Body of pancreas (tissue), 4 donors: Measurements from ENCODE around the gene SCAMP4.

ENCODE experiments used
- CTCF ChIP-seq, 7 experiments: fragments of 450-650 bp in 4 of 7; fragments of 200-600 bp in 3 of 7; sonication (generic) in 3 of 7; IDR thresholded peaks; one replicate each; pipeline ENCODE4 v1.5.1; 2016 to 2019; ENCODE audit warnings: antibody characterized with exemption in 7 of 7
- POLR2A ChIP-seq, 3 donors: fragments of 450-650 bp; IDR thresholded peaks; one replicate each; pipeline ENCODE4 v1.6.1; 2016; ENCODE audit warnings: antibody characterized with exemption in 3 of 3, mild to moderate bottlenecking in 2 of 3

DNA sequence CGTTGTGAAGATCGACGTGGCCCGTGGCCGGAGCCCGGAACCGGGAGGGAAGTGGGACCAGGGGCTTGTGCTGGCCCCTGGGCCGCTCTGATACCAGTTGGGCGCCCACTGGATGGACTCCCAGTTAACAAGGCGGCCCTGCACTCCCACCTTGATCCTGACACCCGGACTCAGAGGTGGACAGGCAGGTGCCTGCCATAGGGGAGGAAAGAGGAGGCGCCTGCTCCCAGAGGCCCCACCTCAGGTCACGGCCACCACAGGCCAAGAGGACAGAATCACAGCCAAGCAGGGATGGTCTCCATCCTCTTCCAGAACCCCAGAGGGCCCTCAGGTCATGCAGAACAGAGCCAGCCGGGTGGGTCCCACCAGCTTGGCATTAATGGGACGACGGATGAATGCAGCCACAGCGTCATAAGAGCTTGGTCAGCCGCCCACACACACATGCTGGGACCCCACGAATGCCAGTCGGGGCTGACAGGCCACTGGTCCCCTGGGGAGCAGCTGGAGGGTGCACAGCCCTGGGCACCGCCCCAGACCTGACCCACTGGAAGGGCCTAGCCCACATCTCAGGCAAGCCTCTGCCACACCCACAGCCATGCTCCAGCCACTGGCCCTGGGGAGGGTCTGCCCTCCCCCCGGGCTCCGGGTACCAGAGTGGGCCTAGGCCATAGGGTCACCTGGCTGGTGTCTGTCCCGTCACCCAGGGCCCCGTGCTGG lies 32.2 kb upstream of the SCAMP4 start:
- TF ChIP-seq CTCF (IDR thresholded peaks at IDR 0.05) (no peak), POLR2A (IDR thresholded peaks at IDR 0.05) (no peak)
